ENCODE data around the gene MRPS23. TPM values are rescaled to one million over a fixed set of nuclear protein-coding genes. Genes with fewer than 3 reads are reported as not detected.

MRPS23 gene
- total RNA-seq, 2 donors from 2014 or later = 1.3 to 13.7 TPM

DNA sequence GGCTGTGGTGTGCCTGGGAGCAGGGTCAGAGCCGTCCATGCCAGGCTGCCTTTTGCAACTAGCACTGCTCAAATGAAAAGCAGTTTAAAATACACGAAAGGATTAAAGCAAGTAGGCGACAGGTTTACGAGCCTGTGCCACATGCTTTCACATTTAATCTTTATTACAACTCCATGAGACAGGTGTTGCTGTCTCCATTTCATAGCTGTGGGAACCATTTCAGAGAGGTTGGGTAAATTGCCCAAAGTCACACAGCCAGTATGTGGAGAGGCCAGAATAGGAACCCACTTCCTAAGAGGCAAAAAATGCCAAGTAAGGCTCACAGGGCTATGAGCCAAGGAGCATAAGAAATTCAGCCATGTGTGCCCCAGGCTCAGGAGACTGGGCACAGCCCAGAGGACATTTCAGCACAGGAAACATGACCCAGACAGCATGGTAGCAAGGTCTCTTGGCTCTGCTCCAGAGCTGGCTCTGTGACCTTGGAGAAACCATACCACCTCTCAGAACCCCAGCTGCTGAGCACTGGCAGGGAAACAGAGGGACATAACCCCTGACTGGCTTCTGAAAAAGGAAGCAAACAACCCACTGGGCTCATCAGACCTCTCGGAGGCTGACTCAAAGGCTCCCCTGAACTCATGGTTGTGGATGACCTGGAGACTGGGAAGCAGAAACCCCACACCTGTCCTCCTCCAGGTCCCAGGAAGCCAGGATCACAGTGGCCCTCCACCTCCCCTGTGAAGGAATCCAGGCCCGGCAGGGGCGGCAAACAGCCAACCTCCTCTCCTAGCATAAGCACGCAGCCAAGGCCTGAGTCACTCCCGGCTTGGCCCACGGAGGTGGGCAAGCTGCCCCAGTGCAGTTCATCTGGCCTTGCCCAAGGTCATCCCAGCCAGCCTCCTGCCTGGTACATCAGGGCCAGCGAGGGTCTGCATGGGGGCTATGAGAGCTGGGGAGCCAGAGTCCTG is 40.3 kb upstream of the MRPS23 start:
- H3K27me3 ChIP-seq = no peaks in the 10 kb centered on the region
- H3K4me1 ChIP-seq = peaks cover 68% of the 10 kb centered on the region
- 32 to 44% methylated on average over 6 to 11 of the region's 11 CpGs for WGBS, 2 donors
- peak overlapping the region; percentile 92 to 99 (median 94) for H3K27ac ChIP-seq
- peak; percentile 68 for ATAC-seq
- no peak overlapping the region for H3K4me3 ChIP-seq
- H3K36me3 ChIP-seq (replicated peaks in 1 of 2; ENCODE audit: insufficient read depth in 1 of 2, low read depth in 2 of 2) = no peaks in the 10 kb centered on the region
- no peaks in the 10 kb centered on the region for H3K9me3 ChIP-seq
- peak; percentile 92 to 99 (median 97) for DNase-seq
- TF ChIP-seq POLR2A (IDR thresholded peaks at IDR 0.05) = peak in 2 of 3 donors; percentile 32 to 42
- TF ChIP-seq, protein P1, sequence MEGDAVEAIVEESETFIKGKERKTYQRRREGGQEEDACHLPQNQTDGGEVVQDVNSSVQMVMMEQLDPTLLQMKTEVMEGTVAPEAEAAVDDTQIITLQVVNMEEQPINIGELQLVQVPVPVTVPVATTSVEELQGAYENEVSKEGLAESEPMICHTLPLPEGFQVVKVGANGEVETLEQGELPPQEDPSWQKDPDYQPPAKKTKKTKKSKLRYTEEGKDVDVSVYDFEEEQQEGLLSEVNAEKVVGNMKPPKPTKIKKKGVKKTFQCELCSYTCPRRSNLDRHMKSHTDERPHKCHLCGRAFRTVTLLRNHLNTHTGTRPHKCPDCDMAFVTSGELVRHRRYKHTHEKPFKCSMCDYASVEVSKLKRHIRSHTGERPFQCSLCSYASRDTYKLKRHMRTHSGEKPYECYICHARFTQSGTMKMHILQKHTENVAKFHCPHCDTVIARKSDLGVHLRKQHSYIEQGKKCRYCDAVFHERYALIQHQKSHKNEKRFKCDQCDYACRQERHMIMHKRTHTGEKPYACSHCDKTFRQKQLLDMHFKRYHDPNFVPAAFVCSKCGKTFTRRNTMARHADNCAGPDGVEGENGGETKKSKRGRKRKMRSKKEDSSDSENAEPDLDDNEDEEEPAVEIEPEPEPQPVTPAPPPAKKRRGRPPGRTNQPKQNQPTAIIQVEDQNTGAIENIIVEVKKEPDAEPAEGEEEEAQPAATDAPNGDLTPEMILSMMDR (IDR thresholded peaks at IDR 0.05) = peak in 4 of 7 experiments; percentile 17 to 63 (median 41)
- intact Hi-C loops (cut with DNase I) = no loop called here

DNA sequence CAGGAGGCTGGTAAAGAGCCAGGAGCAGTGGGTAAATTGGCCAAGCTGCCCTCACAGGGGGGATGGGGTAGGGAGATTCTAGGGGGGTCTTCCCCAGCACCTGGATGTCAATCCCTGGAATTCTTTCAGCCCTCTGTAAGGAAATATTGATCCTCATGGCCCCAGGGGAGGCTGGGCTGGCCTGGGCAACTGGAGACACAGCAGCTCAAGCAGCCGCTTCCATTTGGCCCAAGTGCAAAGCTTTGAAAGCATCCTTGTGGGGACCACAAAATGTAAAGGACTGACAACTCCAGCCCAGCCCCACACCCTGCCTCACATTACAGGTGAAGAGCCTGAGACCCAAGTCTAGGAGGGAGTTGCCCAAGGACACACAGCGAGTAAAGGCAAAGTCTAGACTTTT is 39.4 kb upstream of the MRPS23 start:
- H3K27ac ChIP-seq = peak overlapping the region; percentile 92 to 99 (median 94)
- no peak for DNase-seq
- H3K36me3 ChIP-seq (replicated peaks in 1 of 2; ENCODE audit: insufficient read depth in 1 of 2, low read depth in 2 of 2) = peaks cover 0 to 2% of the 10 kb centered on the region in 2 donors
- intact Hi-C loops (cut with DNase I) = no loop called here
- no peak for TF ChIP-seq POLR2A (IDR thresholded peaks at IDR 0.05)
- TF ChIP-seq, protein P1 (IDR thresholded peaks at IDR 0.05) = no peak
- no peak overlapping the region for H3K4me3 ChIP-seq
- H3K9me3 ChIP-seq = no peaks in the 10 kb centered on the region
- WGBS, 2 donors = 63 to 83% methylated on average over 2 of the region's 2 CpGs
- no peaks in the 10 kb centered on the region for H3K27me3 ChIP-seq
- H3K4me1 ChIP-seq = peaks cover 59% of the 10 kb centered on the region
- no peak for ATAC-seq

DNA sequence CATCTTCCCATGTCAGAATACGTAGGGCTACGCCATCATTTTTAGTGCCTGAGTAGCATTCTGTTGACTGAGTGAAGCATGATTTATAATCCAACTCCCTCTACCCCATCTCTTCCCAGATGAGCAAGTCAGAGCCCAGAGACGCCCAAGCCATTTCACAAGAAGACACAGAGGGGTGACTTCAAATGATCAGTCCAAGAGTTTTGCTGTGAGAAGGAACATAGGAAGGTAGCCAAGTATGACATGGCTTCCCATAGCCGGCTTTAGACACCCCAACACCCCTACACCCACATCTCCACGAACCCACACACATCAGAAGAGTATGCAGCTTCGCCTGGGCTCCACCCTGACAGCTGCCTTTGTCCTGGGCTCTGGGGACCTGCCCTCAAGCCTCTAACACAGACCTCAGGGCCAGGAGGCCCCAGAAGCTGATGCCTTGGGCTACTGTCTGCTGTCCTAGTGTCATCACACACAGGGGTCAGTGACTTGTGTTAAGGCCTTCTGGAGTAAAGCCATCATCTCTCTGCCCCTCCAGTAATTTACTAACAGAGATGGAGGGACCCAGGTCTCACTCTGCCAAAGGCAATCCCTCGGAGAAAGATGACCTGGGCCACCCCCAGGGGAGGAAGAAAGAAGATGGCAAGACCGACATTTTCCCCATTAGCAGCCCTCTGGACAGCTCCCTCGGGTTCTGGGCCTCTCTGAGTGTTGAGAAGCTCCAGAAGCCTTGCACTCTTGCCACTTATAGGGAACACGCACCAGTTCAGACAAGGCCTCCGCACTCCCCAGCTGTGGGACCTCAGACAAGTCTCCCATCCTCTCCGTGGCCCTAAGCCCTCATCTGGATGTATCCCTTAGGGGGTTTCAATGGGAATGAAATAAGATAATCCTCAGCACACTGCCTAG is 38.7 kb upstream of the MRPS23 start:
- TF ChIP-seq POLR2A (IDR thresholded peaks at IDR 0.05) = no peak
- TF ChIP-seq, protein P1 (IDR thresholded peaks at IDR 0.05) = no peak
- Histone ChIP-seq H3K36me3 (replicated peaks in 1 of 2; ENCODE audit: insufficient read depth in 1 of 2, low read depth in 2 of 2) (peaks cover 0 to 2% of the 10 kb centered on the region in 2 donors), H3K9me3 (no peaks in the 10 kb centered on the region), H3K4me1 (peaks cover 52% of the 10 kb centered on the region), H3K27ac (peak overlapping the region; percentile 92 to 99 (median 94)), H3K4me3 (no peak overlapping the region), H3K27me3 (no peaks in the 10 kb centered on the region)
- no peak for ATAC-seq
- intact Hi-C loops (cut with DNase I) = no loop called here
- no peak for DNase-seq
- 81 to 89% methylated on average over 10 to 12 of the region's 12 CpGs for WGBS, 2 donors

DNA sequence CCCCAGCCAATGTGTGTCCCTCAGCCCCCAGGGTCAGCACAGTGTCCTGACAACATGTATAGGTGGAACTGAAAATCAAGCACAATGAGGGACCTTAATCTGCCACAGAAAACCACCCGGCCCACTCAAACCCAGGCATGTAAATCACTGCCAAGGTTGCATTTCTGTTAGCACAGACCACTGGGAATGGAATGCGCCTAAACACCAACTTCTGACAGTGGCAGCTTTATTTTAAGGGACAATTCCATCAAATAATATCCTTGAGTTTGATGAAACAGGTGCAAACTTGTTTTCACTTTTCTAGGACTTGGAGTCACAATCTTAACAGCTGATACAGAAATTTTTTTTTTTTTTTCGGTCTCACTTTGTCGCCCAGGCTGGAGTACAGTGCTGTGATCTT is 37.3 kb upstream of the MRPS23 start:
- Histone ChIP-seq H3K4me1 (peaks cover 39% of the 10 kb centered on the region), H3K27me3 (no peaks in the 10 kb centered on the region), H3K9me3 (no peaks in the 10 kb centered on the region), H3K4me3 (no peak overlapping the region), H3K36me3 (replicated peaks in 1 of 2; ENCODE audit: insufficient read depth in 1 of 2, low read depth in 2 of 2) (peaks cover 0 to 2% of the 10 kb centered on the region in 2 donors), H3K27ac (no peak overlapping the region)
- TF ChIP-seq, protein P1 (IDR thresholded peaks at IDR 0.05) = no peak
- no peak for TF ChIP-seq POLR2A (IDR thresholded peaks at IDR 0.05)
- intact Hi-C loops (cut with DNase I) = no loop called here
- 80 to 87% methylated on average over 4 of the region's 4 CpGs for WGBS, 2 donors
- no peak for ATAC-seq
- no peak for DNase-seq
